WERI-Rb-1 (cell line): ENCODE measurements around the gene AGRP.

Source experiments
- DNase-seq: peaks from one replicate; pipeline ENCODE4 v3.0.0-alpha.2; 2020
- H3K27ac ChIP-seq: fragments of 250-450 bp; sonication (Bioruptor Pico); 2 replicates; pipeline ENCODE4 v1.5.1; 2020; ENCODE audit warnings: mild to moderate bottlenecking, moderate library complexity
- H3K27me3 ChIP-seq: fragments of 250-450 bp; sonication (Bioruptor Pico); 2 replicates; pipeline ENCODE4 v1.5.1; 2021; ENCODE audit warnings: mild to moderate bottlenecking, low read depth, moderate library complexity; ENCODE audit not compliant: insufficient read depth, severe bottlenecking
- H3K36me3 ChIP-seq: fragments of 250-450 bp; sonication (Bioruptor Pico); 2 replicates; pipeline ENCODE4 v1.5.1; 2020; ENCODE audit warnings: mild to moderate bottlenecking, moderate library complexity
- H3K4me3 ChIP-seq: 2 replicates; pipeline ENCODE4 v1.5.1; 2011; ENCODE audit warnings: low read depth, mild to moderate bottlenecking, control low read depth, low read length
- H3K9me3 ChIP-seq: fragments of 250-450 bp; sonication (Bioruptor Pico); 2 replicates; pipeline ENCODE4 v1.5.1; 2021; ENCODE audit warnings: mild to moderate bottlenecking, moderate library complexity; ENCODE audit not compliant: severe bottlenecking
- TF ChIP-seq, protein P1 (sequence below): IDR thresholded peaks from 2 replicates; pipeline ENCODE4 v1.5.1; 2011; ENCODE audit warnings: low read depth, mild to moderate bottlenecking, control low read depth, inconsistent platforms, low read length

The AGRP gene

DNA sequence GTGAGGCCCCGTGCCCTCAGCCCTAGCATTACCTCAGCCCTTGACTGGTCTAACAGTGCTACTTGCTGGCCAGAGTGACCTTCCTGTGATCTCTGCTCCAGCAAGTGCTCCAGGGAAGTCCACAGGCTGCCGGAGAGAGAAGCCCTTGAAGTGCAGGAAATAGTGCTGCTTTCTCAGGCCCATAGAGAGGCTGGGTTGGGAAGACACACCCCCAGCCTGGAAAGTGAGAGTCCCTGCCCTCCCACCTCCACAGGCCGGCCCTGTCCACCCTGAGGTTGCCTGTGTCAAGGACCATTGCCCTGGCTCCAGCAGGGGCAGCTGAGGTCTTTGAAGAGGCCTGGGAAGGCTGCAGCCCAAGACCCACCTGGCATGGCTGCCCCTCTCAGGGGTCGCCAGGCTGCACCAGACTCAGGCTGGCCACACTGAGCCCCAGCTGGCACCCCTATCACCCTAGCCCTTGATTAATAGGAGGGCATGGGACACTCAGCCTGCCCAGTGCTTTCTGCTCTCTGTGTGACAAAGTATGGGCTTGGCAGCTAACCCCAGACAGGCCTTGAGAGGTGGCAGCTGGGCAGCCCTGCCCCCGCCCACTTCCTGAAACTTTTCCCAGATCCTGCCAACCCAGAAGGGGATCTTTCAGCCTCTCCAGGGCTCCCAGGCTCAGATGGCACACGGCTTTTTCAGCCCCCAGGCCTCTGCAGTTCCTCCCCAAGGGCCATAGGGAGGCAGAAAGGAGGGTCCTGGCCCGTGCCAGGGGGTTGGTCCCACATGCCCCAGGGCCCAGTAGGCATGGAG is 24.1 kb downstream of the AGRP start:
- TF ChIP-seq, protein P1, sequence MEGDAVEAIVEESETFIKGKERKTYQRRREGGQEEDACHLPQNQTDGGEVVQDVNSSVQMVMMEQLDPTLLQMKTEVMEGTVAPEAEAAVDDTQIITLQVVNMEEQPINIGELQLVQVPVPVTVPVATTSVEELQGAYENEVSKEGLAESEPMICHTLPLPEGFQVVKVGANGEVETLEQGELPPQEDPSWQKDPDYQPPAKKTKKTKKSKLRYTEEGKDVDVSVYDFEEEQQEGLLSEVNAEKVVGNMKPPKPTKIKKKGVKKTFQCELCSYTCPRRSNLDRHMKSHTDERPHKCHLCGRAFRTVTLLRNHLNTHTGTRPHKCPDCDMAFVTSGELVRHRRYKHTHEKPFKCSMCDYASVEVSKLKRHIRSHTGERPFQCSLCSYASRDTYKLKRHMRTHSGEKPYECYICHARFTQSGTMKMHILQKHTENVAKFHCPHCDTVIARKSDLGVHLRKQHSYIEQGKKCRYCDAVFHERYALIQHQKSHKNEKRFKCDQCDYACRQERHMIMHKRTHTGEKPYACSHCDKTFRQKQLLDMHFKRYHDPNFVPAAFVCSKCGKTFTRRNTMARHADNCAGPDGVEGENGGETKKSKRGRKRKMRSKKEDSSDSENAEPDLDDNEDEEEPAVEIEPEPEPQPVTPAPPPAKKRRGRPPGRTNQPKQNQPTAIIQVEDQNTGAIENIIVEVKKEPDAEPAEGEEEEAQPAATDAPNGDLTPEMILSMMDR = no peak

DNA sequence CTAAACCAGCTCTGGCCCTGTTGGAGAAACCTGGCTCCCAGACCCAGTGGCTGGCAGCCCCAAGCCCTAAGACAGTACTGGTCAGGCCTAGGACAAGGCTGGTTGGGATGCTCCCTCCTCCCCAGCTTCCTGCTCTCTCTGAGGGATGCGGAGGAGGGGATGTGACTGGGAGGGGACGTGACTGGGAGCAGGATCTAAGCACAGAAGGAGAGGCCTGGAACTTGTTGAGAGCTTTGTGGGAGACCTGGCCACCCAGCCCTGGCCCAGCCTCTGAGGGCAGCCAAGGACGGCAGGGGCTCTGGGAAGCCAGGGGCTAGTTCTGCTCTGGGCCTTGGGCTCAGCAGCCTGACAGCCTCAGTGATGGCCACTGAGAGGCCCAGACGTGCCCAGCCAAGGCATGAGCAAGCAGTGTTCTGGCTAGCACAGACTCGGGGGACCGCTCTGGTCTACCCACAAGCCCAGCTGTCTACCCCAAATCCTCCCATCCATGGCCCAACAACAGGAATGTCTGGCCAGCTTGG is 25.2 kb downstream of the AGRP start:
- TF ChIP-seq, protein P1 = no peak
- no peak overlapping the region for H3K27ac ChIP-seq
- no peaks in the 10 kb centered on the region for H3K27me3 ChIP-seq
- no peaks in the 10 kb centered on the region for H3K9me3 ChIP-seq
- H3K36me3 ChIP-seq = no peaks in the 10 kb centered on the region; the same call in 1 of the 2 replicates
- DNase-seq = no peak
- no peak overlapping the region for H3K4me3 ChIP-seq

More for the DNA sequence above, 24.1 kb downstream of the AGRP start:
- Histone ChIP-seq H3K4me3 (no peak overlapping the region), H3K27me3 (no peaks in the 10 kb centered on the region), H3K9me3 (no peaks in the 10 kb centered on the region), H3K36me3 (no peaks in the 10 kb centered on the region; the same call in 1 of the 2 replicates), H3K27ac (no peak overlapping the region)
- DNase-seq = no peak

DNA sequence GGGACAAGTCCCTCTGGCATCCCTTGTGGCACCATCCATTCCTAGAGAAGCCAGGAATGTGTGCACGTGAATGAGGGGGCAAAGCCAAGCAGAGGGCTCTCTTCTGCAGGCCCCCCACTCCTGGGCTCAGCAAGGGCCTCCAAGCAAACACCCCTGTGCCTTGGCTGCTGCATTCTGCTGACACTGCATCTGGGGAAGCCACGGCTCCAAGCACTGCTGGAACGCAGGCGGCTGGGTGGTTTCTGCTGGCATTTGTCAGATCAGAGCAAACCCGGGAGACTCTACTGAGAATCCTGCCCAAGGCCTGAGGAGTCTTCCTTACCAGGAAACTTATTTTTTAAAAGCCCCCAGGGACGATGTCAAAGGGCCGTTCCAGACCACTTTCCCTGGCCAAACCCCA is 25.7 kb downstream of the AGRP start:
- Histone ChIP-seq H3K27me3 (no peaks in the 10 kb centered on the region), H3K9me3 (no peaks in the 10 kb centered on the region), H3K4me3 (no peak overlapping the region), H3K36me3 (no peaks in the 10 kb centered on the region; the same call in none of the 2 replicates), H3K27ac (no peak overlapping the region)
- TF ChIP-seq, protein P1 = no peak
- no peak for DNase-seq

DNA sequence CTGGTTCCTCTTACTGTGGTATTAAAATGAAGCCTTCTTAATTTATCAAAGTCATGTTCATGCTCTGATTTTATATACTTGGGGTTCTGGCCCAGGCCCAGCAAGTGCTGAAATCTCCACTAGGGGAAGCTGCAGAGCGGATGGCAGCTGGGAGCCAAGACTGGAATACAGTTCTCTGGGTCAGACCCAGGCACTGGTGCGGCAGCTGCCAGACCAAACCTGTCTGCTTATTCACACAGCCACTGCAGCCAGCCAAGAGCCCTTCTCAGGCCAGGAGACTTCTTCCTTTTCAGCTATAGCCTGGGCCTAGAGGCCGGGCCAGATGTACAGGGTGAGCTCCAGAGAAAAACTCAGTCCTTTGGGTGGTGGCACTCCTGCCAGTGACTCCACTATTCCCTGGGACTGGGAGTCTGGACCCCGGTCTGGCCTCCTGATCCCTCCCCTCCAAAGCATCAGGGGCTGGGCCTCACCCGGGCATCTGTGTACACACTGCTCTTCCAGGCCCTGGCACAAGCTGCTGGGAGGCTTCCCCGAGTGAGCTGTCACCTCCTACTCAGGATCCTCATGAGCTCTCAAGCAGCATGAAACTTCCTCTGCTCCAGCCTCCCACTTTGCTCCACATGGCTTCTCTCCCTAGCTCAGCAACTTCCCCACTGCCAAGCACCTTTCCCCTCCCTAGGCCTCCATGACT is 26.8 kb downstream of the AGRP start:
- TF ChIP-seq, protein P1 = peak; percentile 56
- no peaks in the 10 kb centered on the region for H3K27me3 ChIP-seq
- H3K36me3 ChIP-seq = peaks cover 7% of the 10 kb centered on the region
- no peak overlapping the region for H3K4me3 ChIP-seq
- DNase-seq = peak; percentile 34
- H3K9me3 ChIP-seq = no peaks in the 10 kb centered on the region
- H3K27ac ChIP-seq = no peak overlapping the region

DNA sequence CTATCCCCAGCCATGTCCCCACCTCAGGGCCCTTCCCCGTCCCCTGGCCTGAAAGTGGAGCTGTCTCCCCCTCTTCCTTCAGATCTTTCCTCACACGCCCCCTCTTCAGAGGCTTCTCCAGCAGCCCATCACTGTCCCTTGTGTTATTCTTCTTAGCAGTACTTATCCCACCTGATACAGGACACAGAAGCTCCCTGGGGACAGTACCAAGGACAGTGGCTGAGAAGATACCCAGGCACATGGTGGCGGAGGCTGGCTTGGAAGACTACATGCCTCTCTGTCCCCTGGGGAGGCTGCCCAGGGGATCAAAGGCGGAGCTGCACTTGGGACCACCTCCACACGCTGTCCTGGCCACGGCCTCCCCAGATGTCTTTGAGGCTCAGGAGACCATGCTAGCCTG is 28.5 kb downstream of the AGRP start:
- TF ChIP-seq, protein P1 = no peak
- H3K27ac ChIP-seq = no peak overlapping the region

More for the DNA sequence above, 28.5 kb downstream of the AGRP start:
- Histone ChIP-seq H3K9me3 (no peaks in the 10 kb centered on the region), H3K4me3 (no peak overlapping the region), H3K36me3 (peaks cover 10% of the 10 kb centered on the region), H3K27me3 (no peaks in the 10 kb centered on the region)
- DNase-seq = no peak
